Activated CD8-positive, alpha-beta T cell treated with anti-CD3 and anti-CD28 coated beads for 36 hours (primary cell): ENCODE data around the gene STK33. TPM values are rescaled to one million over a fixed set of nuclear protein-coding genes. Genes with fewer than 3 reads are reported as not detected.

ENCODE experiments used
- ATAC-seq: fragments of 200-7000 bp; cut with Tn5 transposase; one replicate; pipeline ENCODE4 v1.10.0; 2021; ENCODE audit warnings: mild to moderate bottlenecking, moderate library complexity
- CTCF ChIA-PET: fragments of 350-600 bp; sonication (Branson Sonifier 250); formaldehyde crosslinking; loops from one replicate; lab custom pipeline; 2021; ENCODE audit warnings: antibody characterized with exemption; lab: Charles Lee
- POLR2A ChIA-PET: fragments of 350-600 bp; sonication (Branson Sonifier 250); formaldehyde crosslinking; loops from one replicate; lab custom pipeline; 2021; ENCODE audit warnings: antibody characterized with exemption; lab: Charles Lee
- DNase-seq: peaks from one replicate; pipeline ENCODE4 v3.0.0-alpha.2; 2020
- H3K27ac Mint-ChIP-seq: one replicate; pipeline ENCODE4 v1.8.0; 2021; ENCODE audit warnings: mild to moderate bottlenecking, mixed read lengths
- H3K27me3 Mint-ChIP-seq: one replicate; pipeline ENCODE4 v1.8.0; 2021; ENCODE audit warnings: mixed read lengths
- H3K36me3 Mint-ChIP-seq: one replicate; pipeline ENCODE4 v1.8.0; 2021; ENCODE audit warnings: low read depth, mixed read lengths
- H3K4me1 Mint-ChIP-seq: one replicate; pipeline ENCODE4 v1.8.0; 2021; ENCODE audit warnings: low read depth, mixed read lengths
- H3K4me3 Mint-ChIP-seq: one replicate; pipeline ENCODE4 v1.8.0; 2021; ENCODE audit warnings: mild to moderate bottlenecking, moderate library complexity, mixed read lengths
- H3K9me3 Mint-ChIP-seq: one replicate; pipeline ENCODE4 v1.8.0; 2021; ENCODE audit warnings: mixed read lengths
- CTCF ChIP-seq: fragments of 200-600 bp; IDR thresholded peaks from one replicate; pipeline ENCODE4 v1.8.0; 2022; ENCODE audit warnings: antibody characterized with exemption, mild to moderate bottlenecking
- intact Hi-C: fragments of 100-400 bp; cut with micrococcal nuclease; formaldehyde crosslinking; loops from one replicate; pipeline ENCODE4 v1.10.0; 2022
- total RNA-seq, 2 experiments: library from RNA; stranded (reverse); gene quantifications; one replicate each; pipeline ENCODE4 v1.2.3, GENCODE V29; 2021

Gene STK33
- total RNA-seq, 2 experiments from 2014 or later: 1.3 to 3.6 TPM

- no peak overlapping the region for H3K4me3 Mint-ChIP-seq
- POLR2A ChIA-PET: no interaction called here
- TF ChIP-seq CTCF: no peak
- DNase-seq: no peak
- no peaks in the 10 kb centered on the region for H3K36me3 Mint-ChIP-seq
- peaks cover 5% of the 10 kb centered on the region for H3K27me3 Mint-ChIP-seq
- ATAC-seq: no peak
- CTCF ChIA-PET: interaction anchor here (3.5 kb wide), 1 partner anchor 11 kb away, joined by 14 read pairs; no protein-coding TSS in a partner anchor
- intact Hi-C loops: no loop called here
- H3K4me1 Mint-ChIP-seq: no peaks in the 10 kb centered on the region
- H3K27ac Mint-ChIP-seq: no peak overlapping the region
- H3K9me3 Mint-ChIP-seq: peaks cover 11% of the 10 kb centered on the region
These were observed 16.0 kb downstream of the STK33 start for GRCh38 chr11:8577791-8578581.

GRCh38 chr11:8574798-8575197 lies 19.2 kb downstream of the STK33 start:
- Mint-ChIP-seq H3K9me3 (peaks cover 6% of the 10 kb centered on the region), H3K36me3 (no peaks in the 10 kb centered on the region), H3K27me3 (peaks cover 3% of the 10 kb centered on the region), H3K4me1 (no peaks in the 10 kb centered on the region), H3K27ac (no peak overlapping the region), H3K4me3 (no peak overlapping the region)
- ChIA-PET CTCF (interaction anchor here (3.5 kb wide), 1 partner anchor 8 kb away, joined by 14 read pairs; no protein-coding TSS in a partner anchor), POLR2A (interaction anchor here (0.6 kb wide), 1 partner anchor 11 kb away, joined by 3 read pairs; no protein-coding TSS in a partner anchor)
- TF ChIP-seq CTCF: no peak
- DNase-seq: no peak
- intact Hi-C loops: no loop called here
- ATAC-seq: no peak

GRCh38 chr11:8573777-8574176 lies 20.3 kb downstream of the STK33 start:
- intact Hi-C loops: no loop called here
- Mint-ChIP-seq H3K27me3 (peaks cover 5% of the 10 kb centered on the region), H3K36me3 (no peaks in the 10 kb centered on the region), H3K27ac (no peak overlapping the region), H3K4me3 (no peak overlapping the region), H3K9me3 (peaks cover 5% of the 10 kb centered on the region), H3K4me1 (no peaks in the 10 kb centered on the region)
- DNase-seq: no peak
- CTCF ChIA-PET: no interaction called here
- no peak for TF ChIP-seq CTCF
- ATAC-seq: no peak
- POLR2A ChIA-PET: no interaction called here

- no peaks in the 10 kb centered on the region for H3K36me3 Mint-ChIP-seq
- DNase-seq (no peak), ATAC-seq (peak; percentile 77)
- TF ChIP-seq CTCF: no peak
- no peak overlapping the region for H3K4me3 Mint-ChIP-seq
- POLR2A ChIA-PET: no interaction called here
- intact Hi-C loops: loop anchor here (5.0 to 10.0 kb wide), 2 partner anchors 223 to 340 kb away; no protein-coding TSS in a partner anchor
- no peaks in the 10 kb centered on the region for H3K9me3 Mint-ChIP-seq
- CTCF ChIA-PET: interaction anchor here (0.6 to 3.1 kb wide), 16 partner anchors 9 to 373 kb away, joined by 3 to 21 read pairs (median 4); partner anchors contain the start of gene LMO1
- no peak overlapping the region for H3K27ac Mint-ChIP-seq
- peaks cover 8% of the 10 kb centered on the region for H3K4me1 Mint-ChIP-seq
- H3K27me3 Mint-ChIP-seq: peaks cover 12% of the 10 kb centered on the region
These were observed 26.3 kb downstream of the STK33 start for GRCh38 chr11:8567602-8568198.
